Activated T-cell treated with anti-CD3 and anti-CD28 coated beads, Interleukin-2, amount 50 U/mL, for 72 hours (primary cell): ENCODE results near the gene IL4I1. TPM values are rescaled to one million over a fixed set of nuclear protein-coding genes. Genes with fewer than 3 reads are reported as not detected.
A peak's percentile ranks its signal among the peaks of the same experiment; 100 is the strongest.

Source experiments
- ATAC-seq, 2 donors: fragments of 150-1000 bp; cut with Tn5 transposase; replicated peaks in 1 of 2; 2 replicates each; pipeline ENCODE4 v1.10.0; 2021; ENCODE audit warnings: moderate library complexity in 2 of 2, mild to moderate bottlenecking in 1 of 2
- DNase-seq, 2 donors: peaks; one replicate each; pipeline ENCODE4 v3.0.0; 2021 to 2022; ENCODE audit warnings: mixed read lengths in 1 of 2
- H3K27ac Mint-ChIP-seq: one replicate; pipeline ENCODE4 v1.8.0; 2022; ENCODE audit warnings: mild to moderate bottlenecking, moderate library complexity, mixed read lengths
- H3K27me3 Mint-ChIP-seq: one replicate; pipeline ENCODE4 v1.8.0; 2022; ENCODE audit warnings: low read depth, mixed read lengths
- H3K36me3 Mint-ChIP-seq, 2 donors: one replicate each; pipeline ENCODE4 v1.8.0; 2022; ENCODE audit warnings: mixed read lengths in 2 of 2, mild to moderate bottlenecking in 1 of 2; ENCODE audit not compliant: insufficient read depth in 2 of 2
- H3K4me1 Mint-ChIP-seq: one replicate; pipeline ENCODE4 v1.8.0; 2022; ENCODE audit warnings: low read depth, mixed read lengths
- H3K4me3 Mint-ChIP-seq, 2 donors: one replicate each; pipeline ENCODE4 v1.8.0; 2022; ENCODE audit warnings: mild to moderate bottlenecking in 2 of 2, mixed read lengths in 2 of 2, moderate library complexity in 2 of 2
- H3K9me3 Mint-ChIP-seq, 2 donors: one replicate each; pipeline ENCODE4 v1.8.0; 2022; ENCODE audit warnings: mixed read lengths in 2 of 2
- total RNA-seq, 2 donors: library from RNA; stranded (reverse); gene quantifications; one replicate each; pipeline ENCODE4 v1.2.3, GENCODE V29; 2022

Gene IL4I1
- total RNA-seq, 2 donors from 2014 or later, result 16.7 to 42.3 TPM

- peaks cover 5 to 24% of the 10 kb centered on the region in 2 donors for H3K36me3 Mint-ChIP-seq
- H3K4me3 Mint-ChIP-seq, result no peak overlapping the region
- H3K9me3 Mint-ChIP-seq, result no peaks in the 10 kb centered on the region
- no peak for DNase-seq
- ATAC-seq, result no peak
- peaks cover 71% of the 10 kb centered on the region for H3K4me1 Mint-ChIP-seq
- peak overlapping the region; percentile 29 for H3K27ac Mint-ChIP-seq
- H3K27me3 Mint-ChIP-seq, result no peaks in the 10 kb centered on the region
These were observed 10.3 kb upstream of the IL4I1 start for GRCh38 chr19:49906879-49907564.

DNA sequence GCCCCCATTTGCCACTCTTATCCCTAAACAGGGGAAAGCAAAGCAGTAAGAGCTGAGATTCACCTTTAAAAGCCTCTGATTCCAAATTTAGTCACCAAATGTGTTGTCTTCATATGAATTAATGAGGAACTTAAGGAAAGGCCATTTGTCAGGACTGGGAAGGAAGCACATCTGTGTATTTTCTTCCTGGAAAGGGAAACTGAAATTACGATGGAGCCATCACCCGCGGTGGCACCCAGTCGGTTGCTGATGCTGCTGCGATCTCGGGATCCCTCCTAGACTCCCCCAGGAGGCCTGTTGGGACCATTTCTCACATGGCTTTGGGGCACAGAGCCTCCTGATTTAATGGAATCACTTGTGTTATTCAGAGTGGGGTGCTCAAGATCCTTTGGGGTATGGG, 7.4 kb upstream of the IL4I1 start:
- Mint-ChIP-seq H3K9me3 (no peaks in the 10 kb centered on the region), H3K36me3 (peaks cover 5 to 15% of the 10 kb centered on the region in 2 donors), H3K27me3 (no peaks in the 10 kb centered on the region), H3K4me3 (peak overlapping the region in 1 of 2 donors; percentile 49), H3K4me1 (peaks cover 73% of the 10 kb centered on the region), H3K27ac (no peak overlapping the region)
- ATAC-seq, result no peak
- no peak for DNase-seq

DNA sequence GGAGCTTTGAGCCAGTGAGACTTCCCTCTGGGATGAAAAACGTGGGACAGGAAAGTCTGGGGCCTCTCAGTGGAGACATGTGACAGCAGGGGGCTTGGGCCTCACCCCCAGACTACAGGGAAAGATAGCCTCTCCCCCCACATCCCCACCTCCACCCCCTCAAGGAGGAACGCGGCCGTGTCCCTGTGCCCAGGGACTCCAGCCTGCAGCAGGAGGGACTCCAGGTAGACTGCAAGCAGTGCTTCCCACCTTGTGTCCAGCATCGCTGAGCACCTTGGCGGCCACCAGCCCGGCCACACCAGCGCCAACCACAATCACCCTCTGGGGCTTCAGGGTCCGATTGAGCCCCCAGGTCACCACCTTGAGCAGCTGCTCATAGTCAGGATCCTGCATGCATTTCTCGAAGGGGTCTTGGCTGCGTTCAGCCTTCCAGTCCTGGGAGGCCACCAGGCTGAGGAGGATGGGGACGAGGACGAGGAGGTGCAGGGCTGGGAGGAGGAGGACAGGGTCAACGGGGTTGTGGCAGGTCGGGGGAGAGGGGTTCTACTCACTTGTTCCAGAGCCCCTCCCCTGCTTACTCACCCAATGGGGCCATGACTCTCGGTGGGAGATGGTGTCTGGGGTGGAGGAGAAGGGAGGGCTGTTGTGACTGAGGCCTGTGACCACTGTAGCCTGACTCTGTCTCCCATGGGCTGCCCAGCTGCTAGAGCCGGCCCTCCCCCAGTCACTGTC, 955 bp downstream of the IL4I1 start:
- peak; percentile 50 to 57 for DNase-seq

GRCh38 chr19:49894879-49895565, 1.7 kb downstream of the IL4I1 start:
- peaks cover 5 to 9% of the 10 kb centered on the region in 2 donors for H3K36me3 Mint-ChIP-seq
- DNase-seq, result peak; percentile 76
- peaks cover 76% of the 10 kb centered on the region for H3K4me1 Mint-ChIP-seq
- peak overlapping the region; percentile 81 to 87 for H3K4me3 Mint-ChIP-seq
- peak overlapping the region; percentile 90 for H3K27ac Mint-ChIP-seq
- H3K27me3 Mint-ChIP-seq, result no peaks in the 10 kb centered on the region
- H3K9me3 Mint-ChIP-seq, result no peaks in the 10 kb centered on the region
- ATAC-seq, result peak; percentile 38 to 57

More for the DNA sequence above, 955 bp downstream of the IL4I1 start:
- Mint-ChIP-seq H3K4me1 (peaks cover 81% of the 10 kb centered on the region), H3K4me3 (peak overlapping the region; percentile 81 to 87), H3K36me3 (peaks cover 5 to 9% of the 10 kb centered on the region in 2 donors), H3K9me3 (no peaks in the 10 kb centered on the region), H3K27me3 (no peaks in the 10 kb centered on the region), H3K27ac (peak overlapping the region; percentile 80)
- peak; percentile 12 to 24 for ATAC-seq

DNA sequence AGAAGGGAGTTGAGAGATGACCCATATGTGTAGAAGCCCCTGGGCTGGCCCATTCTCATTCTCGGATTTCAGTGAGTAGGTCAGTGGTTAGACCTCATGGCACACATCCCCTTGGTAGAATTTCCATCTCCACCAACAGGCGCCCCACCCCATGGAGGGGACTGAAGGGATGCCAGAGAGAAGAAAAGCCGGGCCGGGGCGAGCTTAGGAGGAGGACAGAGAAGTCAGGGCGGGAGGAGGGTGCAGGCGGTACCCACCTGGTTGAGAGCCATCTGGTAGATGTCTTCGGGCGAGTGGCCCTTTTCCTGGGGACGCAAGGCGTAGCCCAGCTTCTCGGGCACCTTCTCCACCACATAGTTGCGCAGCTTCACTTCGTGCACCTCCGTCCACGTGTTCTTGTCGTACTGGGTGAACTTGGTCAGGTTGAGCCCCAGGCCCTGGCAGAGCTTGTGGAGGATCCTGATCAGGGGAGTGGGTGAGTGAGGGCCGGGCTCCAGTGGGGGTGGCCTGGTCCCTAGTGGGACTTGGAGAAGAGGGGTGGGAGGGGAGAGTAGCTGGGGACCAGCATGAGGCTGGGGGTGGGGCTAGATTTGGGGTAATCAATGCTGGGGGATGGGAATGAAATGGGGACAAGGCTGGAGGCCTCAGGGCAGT, 2.5 kb downstream of the IL4I1 start:
- Mint-ChIP-seq H3K27me3 (no peaks in the 10 kb centered on the region), H3K9me3 (no peaks in the 10 kb centered on the region), H3K4me3 (peak overlapping the region; percentile 81 to 87), H3K27ac (peak overlapping the region; percentile 90), H3K4me1 (peaks cover 77% of the 10 kb centered on the region), H3K36me3 (peaks cover 8 to 11% of the 10 kb centered on the region in 2 donors)
- DNase-seq, result peak in 1 of 2 donors; percentile 49
- ATAC-seq, result no peak

GRCh38 chr19:49892716-49893115, 4.0 kb downstream of the IL4I1 start:
- Mint-ChIP-seq H3K36me3 (peaks cover 13% of the 10 kb centered on the region in 2 donors), H3K4me1 (peaks cover 67% of the 10 kb centered on the region), H3K9me3 (no peaks in the 10 kb centered on the region), H3K4me3 (peak overlapping the region; percentile 59 to 61), H3K27me3 (no peaks in the 10 kb centered on the region), H3K27ac (peak overlapping the region; percentile 41)
- DNase-seq (no peak), ATAC-seq (no peak)

DNA sequence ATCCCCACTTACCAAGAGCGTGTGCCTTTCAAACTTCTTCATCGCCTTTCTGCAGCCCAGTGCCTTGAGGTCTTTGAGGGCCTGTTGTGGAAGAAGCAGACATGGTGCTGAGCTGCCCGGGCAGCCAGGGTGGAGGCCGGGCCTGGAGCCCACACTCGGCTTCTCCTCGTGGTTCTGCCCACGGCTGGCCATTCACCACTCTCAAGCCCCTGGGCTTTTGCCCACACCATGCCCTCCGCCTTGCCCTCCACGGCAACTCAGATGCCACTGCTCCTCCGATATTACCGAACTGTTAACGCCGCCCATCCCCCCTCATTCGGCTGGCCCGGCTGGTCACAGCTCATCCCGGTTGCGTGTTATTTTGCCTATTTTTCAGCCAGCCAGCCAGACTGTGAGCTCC, 5.3 kb downstream of the IL4I1 start:
- Mint-ChIP-seq H3K36me3 (peaks cover 13% of the 10 kb centered on the region in 2 donors), H3K9me3 (no peaks in the 10 kb centered on the region), H3K4me1 (peaks cover 53% of the 10 kb centered on the region), H3K4me3 (peak overlapping the region; percentile 33 to 40), H3K27me3 (no peaks in the 10 kb centered on the region), H3K27ac (no peak overlapping the region)
- no peak for DNase-seq
- no peak for ATAC-seq

DNA sequence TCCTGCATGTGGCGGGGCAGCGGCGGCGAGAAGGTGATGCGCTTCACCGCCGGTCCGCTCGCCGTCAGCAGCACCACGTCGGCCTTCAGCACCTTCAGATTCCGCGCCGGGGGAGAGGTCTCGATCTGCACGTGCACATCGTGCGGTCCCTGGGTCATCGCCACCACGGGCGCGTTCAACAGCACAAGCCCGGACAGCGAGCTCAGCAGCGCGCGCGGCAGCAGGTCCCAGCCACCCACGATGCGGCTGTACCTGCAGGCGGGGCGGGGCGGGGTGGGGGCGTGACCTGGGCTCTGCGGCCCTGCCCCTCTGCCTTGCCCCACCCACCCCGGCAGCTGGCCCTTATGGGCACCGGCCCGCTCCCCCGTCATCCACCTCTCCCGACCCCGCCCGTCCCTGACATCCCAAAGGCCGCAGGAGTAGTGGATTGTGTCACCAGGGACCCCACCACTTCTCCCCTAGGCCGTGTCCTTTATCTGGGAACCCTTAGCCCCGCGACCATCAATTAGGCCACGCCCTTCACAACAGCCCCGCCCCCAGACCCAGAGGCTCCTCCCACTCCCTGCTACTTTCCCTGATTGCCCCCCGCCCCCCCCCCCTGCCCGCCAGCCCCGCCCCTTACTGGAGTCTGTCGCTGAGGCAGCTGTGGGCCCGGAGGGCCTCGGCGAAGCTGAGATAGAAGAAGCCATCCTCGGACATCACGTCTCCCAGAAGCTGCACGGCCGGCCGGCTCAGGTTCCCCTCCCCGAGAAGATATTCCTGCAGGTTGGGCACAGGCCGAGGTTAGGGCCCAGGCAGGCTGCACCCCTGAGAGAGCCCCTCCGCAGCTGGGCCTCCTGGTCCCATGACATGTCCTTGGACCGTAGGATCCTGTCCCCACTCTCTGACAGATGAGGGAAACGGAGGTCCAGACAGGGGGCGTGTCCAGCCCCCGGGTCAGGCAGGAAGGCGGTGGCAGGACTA, 6.1 kb downstream of the IL4I1 start:
- H3K4me1 Mint-ChIP-seq, result peaks cover 46% of the 10 kb centered on the region
- H3K36me3 Mint-ChIP-seq, result peaks cover 13% of the 10 kb centered on the region in 2 donors
- no peaks in the 10 kb centered on the region for H3K27me3 Mint-ChIP-seq
- no peaks in the 10 kb centered on the region for H3K9me3 Mint-ChIP-seq
- DNase-seq (peak; percentile 63 to 64), ATAC-seq (peak; percentile 73 to 76)
- H3K4me3 Mint-ChIP-seq, result peak overlapping the region; percentile 80 to 87
- H3K27ac Mint-ChIP-seq, result no peak overlapping the region

GRCh38 chr19:49889687-49890348, 6.9 kb downstream of the IL4I1 start:
- Mint-ChIP-seq H3K9me3 (no peaks in the 10 kb centered on the region), H3K27ac (no peak overlapping the region), H3K4me1 (peaks cover 38% of the 10 kb centered on the region), H3K36me3 (peaks cover 11 to 15% of the 10 kb centered on the region in 2 donors), H3K27me3 (no peaks in the 10 kb centered on the region), H3K4me3 (peak overlapping the region; percentile 80 to 87)
- peak; percentile 84 to 86 for DNase-seq
- peak; percentile 68 to 70 for ATAC-seq

GRCh38 chr19:49889038-49889686, 7.5 kb downstream of the IL4I1 start:
- Mint-ChIP-seq H3K4me1 (peaks cover 34% of the 10 kb centered on the region), H3K27me3 (no peaks in the 10 kb centered on the region), H3K9me3 (no peaks in the 10 kb centered on the region), H3K27ac (no peak overlapping the region), H3K36me3 (peaks cover 11 to 15% of the 10 kb centered on the region in 2 donors), H3K4me3 (peak overlapping the region; percentile 27 to 49)
- ATAC-seq (no peak), DNase-seq (no peak)

DNA sequence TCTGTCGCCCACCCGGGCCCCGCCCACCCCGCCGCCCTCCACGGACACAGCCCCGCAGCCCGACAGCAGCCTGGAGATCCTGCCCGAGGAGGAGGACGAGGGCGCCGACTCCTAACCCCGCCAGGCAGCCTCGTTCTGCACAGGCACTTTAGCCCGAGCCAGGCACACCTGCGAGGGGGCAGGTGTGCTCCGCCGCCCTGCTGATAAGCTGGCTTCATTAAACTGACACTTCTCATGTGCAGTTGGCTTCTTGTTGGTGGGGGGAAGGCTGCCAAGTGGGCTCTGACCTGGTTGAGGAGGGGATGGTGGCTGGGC, 8.2 kb downstream of the IL4I1 start:
- Mint-ChIP-seq H3K27me3 (no peaks in the 10 kb centered on the region), H3K9me3 (no peaks in the 10 kb centered on the region), H3K4me3 (peak overlapping the region; percentile 22 to 49), H3K4me1 (peaks cover 32% of the 10 kb centered on the region), H3K27ac (no peak overlapping the region), H3K36me3 (peaks cover 11 to 17% of the 10 kb centered on the region in 2 donors)
- ATAC-seq (no peak), DNase-seq (no peak)
